Thyroid gland (tissue), 4 donors: Measurements from ENCODE around the gene MTARC2. TPM values are rescaled to one million over a fixed set of nuclear protein-coding genes. Genes with fewer than 3 reads are reported as not detected.

Experiments used
- DNase-seq, 2 donors: peaks; one replicate each; pipeline ENCODE4 v3.0.0-alpha.2; 2019
- H3K27ac ChIP-seq, 3 donors: fragments of 200-600 bp; sonication (generic); 1 replicate in 2 of 3; 2 replicates in 1 of 3; pipeline ENCODE4 v1.5.1; 2016 to 2019; ENCODE audit warnings: mild to moderate bottlenecking in 1 of 3, moderate library complexity in 1 of 3
- H3K27me3 ChIP-seq: fragments of 200-600 bp; sonication (generic); one replicate; pipeline ENCODE4 v1.5.1; 2019
- H3K36me3 ChIP-seq, 2 donors: fragments of 200-600 bp; sonication (generic); one replicate each; pipeline ENCODE4 v1.5.1; 2016 to 2019
- H3K4me1 ChIP-seq, 2 donors: fragments of 200-600 bp; sonication (generic); one replicate each; pipeline ENCODE4 v1.5.1; 2017 to 2019
- H3K4me3 ChIP-seq, 3 donors: fragments of 200-600 bp; sonication (generic); replicated peaks in 1 of 3; 1 replicate in 2 of 3; 2 replicates in 1 of 3; pipeline ENCODE4 v1.5.1; 2016; ENCODE audit warnings: mild to moderate bottlenecking in 1 of 3
- H3K9me3 ChIP-seq: fragments of 200-600 bp; sonication (generic); one replicate; pipeline ENCODE4 v1.5.1; 2017
- POLR2A ChIP-seq, 2 donors: fragments of 450-650 bp; IDR thresholded peaks; one replicate each; pipeline ENCODE4 v1.6.1; 2017; ENCODE audit warnings: antibody characterized with exemption in 2 of 2, mild to moderate bottlenecking in 2 of 2, moderate library complexity in 1 of 2
- WGBS, 2 donors: methylation state at CpG; one replicate each; pipeline ENCODE4 v1.1.5; 2017; 5-methylcytosine and 5-hydroxymethylcytosine counted together
- intact Hi-C: fragments of 100-400 bp; cut with DNase I; formaldehyde crosslinking; loops from one replicate; pipeline ENCODE4 v1.15.1; 2023
- total RNA-seq, 4 donors: library from RNA; depleted of rRNA; stranded (reverse); fragments of >200 nt; gene quantifications; one replicate each; pipeline ENCODE4 v1.2.3, GENCODE V29; 2016
- TF ChIP-seq, protein P1 (sequence below), 6 experiments: fragments of 200-600 bp in 3 of 6; fragments of 450-650 bp in 3 of 6; sonication (generic) in 3 of 6; IDR thresholded peaks; one replicate each; pipeline ENCODE4 v1.5.1; 2016 to 2019; ENCODE audit warnings: antibody characterized with exemption in 6 of 6, mild to moderate bottlenecking in 2 of 6, inconsistent platforms in 1 of 6, moderate library complexity in 1 of 6

The MTARC2 gene
- total RNA-seq, 4 donors from 2014 or later, result 69.5 to 81.3 (median 75.8) TPM

DNA sequence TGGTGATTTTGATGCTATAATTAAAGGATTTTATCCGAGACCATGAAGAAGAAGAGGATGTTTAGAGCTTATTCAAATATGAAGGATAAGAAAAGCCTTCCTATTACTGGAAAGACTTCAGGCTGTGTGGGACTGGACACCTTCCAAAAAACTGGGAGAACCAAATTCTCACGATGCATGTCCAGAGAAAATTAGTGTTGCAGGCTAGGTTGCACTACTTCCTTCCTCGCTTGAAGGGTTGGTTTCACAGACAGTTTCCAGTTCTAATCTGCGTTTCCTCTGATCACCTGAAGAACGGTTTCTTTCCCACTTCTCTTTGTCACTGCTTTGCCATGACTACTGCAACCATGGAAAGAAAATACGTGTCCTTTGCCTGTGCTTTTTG, 2.0 kb downstream of the MTARC2 start:
- peak; percentile 41 to 56 for DNase-seq
- Histone ChIP-seq H3K4me3 (peak overlapping the region in 1 of 3 donors; percentile 67), H3K9me3 (no peaks in the 10 kb centered on the region), H3K4me1 (peaks cover 20 to 35% of the 10 kb centered on the region in 2 donors), H3K27me3 (no peaks in the 10 kb centered on the region), H3K27ac (peak overlapping the region; percentile 64 to 93 (median 84)), H3K36me3 (peaks cover 4% of the 10 kb centered on the region in 2 donors)
- 23 to 24% methylated on average over 6 of the region's 6 CpGs for WGBS, 2 donors
- intact Hi-C loops, result no loop called here
- peak in 1 of 2 donors; percentile 21 for TF ChIP-seq POLR2A (IDR thresholded peaks at IDR 0.05)
- TF ChIP-seq, protein P1, sequence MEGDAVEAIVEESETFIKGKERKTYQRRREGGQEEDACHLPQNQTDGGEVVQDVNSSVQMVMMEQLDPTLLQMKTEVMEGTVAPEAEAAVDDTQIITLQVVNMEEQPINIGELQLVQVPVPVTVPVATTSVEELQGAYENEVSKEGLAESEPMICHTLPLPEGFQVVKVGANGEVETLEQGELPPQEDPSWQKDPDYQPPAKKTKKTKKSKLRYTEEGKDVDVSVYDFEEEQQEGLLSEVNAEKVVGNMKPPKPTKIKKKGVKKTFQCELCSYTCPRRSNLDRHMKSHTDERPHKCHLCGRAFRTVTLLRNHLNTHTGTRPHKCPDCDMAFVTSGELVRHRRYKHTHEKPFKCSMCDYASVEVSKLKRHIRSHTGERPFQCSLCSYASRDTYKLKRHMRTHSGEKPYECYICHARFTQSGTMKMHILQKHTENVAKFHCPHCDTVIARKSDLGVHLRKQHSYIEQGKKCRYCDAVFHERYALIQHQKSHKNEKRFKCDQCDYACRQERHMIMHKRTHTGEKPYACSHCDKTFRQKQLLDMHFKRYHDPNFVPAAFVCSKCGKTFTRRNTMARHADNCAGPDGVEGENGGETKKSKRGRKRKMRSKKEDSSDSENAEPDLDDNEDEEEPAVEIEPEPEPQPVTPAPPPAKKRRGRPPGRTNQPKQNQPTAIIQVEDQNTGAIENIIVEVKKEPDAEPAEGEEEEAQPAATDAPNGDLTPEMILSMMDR (IDR thresholded peaks at IDR 0.05), result no peak

DNA sequence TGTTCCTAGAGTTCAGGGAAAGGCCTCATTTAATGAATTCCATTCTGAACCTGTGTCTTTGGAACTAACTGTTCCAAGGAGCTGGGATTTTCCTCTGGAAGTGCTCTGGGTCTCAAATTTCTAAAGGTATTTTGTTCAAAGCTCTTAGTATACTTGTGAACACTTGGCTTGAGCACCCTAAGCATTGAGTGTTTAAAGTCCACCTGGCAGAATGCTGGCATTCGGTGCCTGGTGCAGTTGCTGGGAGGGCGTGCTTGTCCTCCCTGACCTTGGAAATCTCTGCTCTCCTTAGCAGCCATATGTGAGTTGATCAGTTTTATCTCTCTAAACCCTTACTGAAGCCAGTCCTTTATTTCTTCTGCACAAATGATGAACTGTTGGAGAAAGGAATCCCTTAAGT, 3.0 kb downstream of the MTARC2 start:
- Histone ChIP-seq H3K36me3 (peaks cover 10 to 14% of the 10 kb centered on the region in 2 donors), H3K4me3 (no peak overlapping the region), H3K27ac (peak overlapping the region; percentile 64 to 93 (median 84)), H3K4me1 (peaks cover 20 to 35% of the 10 kb centered on the region in 2 donors), H3K9me3 (no peaks in the 10 kb centered on the region), H3K27me3 (no peaks in the 10 kb centered on the region)
- TF ChIP-seq, protein P1 (IDR thresholded peaks at IDR 0.05), result no peak
- TF ChIP-seq POLR2A (IDR thresholded peaks at IDR 0.05), result peak in 1 of 2 donors; percentile 82
- peak; percentile 78 to 83 for DNase-seq
- intact Hi-C loops, result no loop called here
- 28 to 31% methylated on average over 2 of the region's 2 CpGs for WGBS, 2 donors

DNA sequence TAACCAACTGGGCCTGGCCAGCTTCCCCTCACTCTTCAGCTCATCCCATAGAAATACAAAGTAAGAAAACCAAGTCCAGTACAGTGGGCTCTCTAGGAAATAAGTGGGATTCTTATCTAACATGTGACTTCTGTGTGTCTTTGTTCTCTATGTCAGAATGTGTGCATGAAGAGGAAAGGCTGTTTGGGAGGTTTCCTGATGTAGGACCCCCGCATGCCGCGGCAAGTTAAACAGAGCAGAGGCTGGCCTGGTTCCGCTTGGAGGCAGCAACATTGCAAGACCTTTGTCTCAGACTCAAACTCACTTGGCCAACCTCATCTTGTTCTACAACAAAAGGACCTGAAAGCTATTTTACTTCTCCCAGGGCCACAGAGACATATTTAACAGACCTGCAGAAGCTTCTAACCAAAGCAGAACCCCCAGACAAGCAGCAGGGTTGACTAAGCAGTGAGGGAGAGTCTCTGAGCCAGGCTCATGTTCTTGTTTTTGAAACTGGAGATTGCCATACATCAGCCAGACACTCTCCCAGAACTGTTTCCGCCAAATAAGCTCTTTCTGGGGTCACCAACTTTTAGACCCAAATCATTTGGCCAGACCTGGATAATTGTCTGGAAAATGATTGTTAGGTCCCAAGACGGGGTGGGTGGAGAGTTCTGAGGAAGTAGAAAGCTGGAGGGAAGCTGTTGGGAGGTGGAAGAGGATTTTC, 6.2 kb downstream of the MTARC2 start:
- H3K27me3 ChIP-seq, result no peaks in the 10 kb centered on the region
- TF ChIP-seq, protein P1 (IDR thresholded peaks at IDR 0.05), result no peak
- TF ChIP-seq POLR2A (IDR thresholded peaks at IDR 0.05), result no peak
- H3K36me3 ChIP-seq, result peaks cover 21 to 29% of the 10 kb centered on the region in 2 donors
- 80 to 94% methylated on average over 6 of the region's 6 CpGs for WGBS, 2 donors
- no peak for DNase-seq
- intact Hi-C loops, result no loop called here
- H3K4me1 ChIP-seq, result peaks cover 14 to 26% of the 10 kb centered on the region in 2 donors
- H3K4me3 ChIP-seq, result no peak overlapping the region
- no peak overlapping the region for H3K27ac ChIP-seq
- H3K9me3 ChIP-seq, result no peaks in the 10 kb centered on the region

DNA sequence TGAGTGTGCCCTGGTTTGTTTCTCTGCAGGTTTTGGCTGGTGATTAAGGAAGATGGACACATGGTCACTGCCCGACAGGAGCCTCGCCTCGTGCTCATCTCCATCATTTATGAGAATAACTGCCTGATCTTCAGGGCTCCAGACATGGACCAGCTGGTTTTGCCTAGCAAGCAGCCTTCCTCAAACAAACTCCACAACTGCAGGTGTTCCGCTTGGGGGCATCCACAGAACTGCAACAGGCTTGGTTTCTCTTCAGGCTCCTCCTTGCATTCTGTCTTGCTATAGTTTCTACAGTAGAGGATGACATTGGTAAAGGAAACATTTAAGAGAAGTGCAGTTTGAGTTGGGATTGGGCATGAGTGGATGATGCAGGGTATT, 6.8 kb downstream of the MTARC2 start:
- no peaks in the 10 kb centered on the region for H3K27me3 ChIP-seq
- H3K27ac ChIP-seq, result no peak overlapping the region
- DNase-seq, result no peak
- peaks cover 21 to 29% of the 10 kb centered on the region in 2 donors for H3K36me3 ChIP-seq
- peaks cover 14 to 21% of the 10 kb centered on the region in 2 donors for H3K4me1 ChIP-seq
- no peaks in the 10 kb centered on the region for H3K9me3 ChIP-seq
- TF ChIP-seq POLR2A (IDR thresholded peaks at IDR 0.05), result no peak
- TF ChIP-seq, protein P1 (IDR thresholded peaks at IDR 0.05), result no peak
- no peak overlapping the region for H3K4me3 ChIP-seq
- intact Hi-C loops, result no loop called here
- WGBS, 2 donors, result 83 to 89% methylated on average over 4 of the region's 4 CpGs

DNA sequence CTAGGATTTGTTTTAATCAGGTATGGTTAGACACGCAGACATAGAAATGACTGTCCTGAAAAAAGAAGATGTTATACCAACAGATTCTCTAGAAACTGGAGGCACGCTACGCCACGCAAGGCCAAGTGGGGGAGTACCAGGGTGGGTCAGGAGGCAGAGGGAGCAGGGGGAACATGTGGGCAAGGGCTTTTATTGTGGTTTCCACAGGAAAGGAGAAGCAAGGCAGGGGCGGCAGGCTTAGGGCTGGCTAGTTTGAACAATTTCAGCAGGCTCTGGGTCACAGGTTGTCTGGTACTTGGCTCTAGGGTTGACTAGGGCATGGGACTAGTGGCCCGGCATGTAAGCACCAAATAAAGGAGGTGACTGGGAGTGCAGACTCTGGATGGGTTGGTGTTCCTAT, 7.2 kb downstream of the MTARC2 start:
- Histone ChIP-seq H3K27me3 (no peaks in the 10 kb centered on the region), H3K4me1 (peaks cover 13 to 21% of the 10 kb centered on the region in 2 donors), H3K4me3 (no peak overlapping the region), H3K9me3 (no peaks in the 10 kb centered on the region), H3K27ac (no peak overlapping the region), H3K36me3 (peaks cover 21 to 29% of the 10 kb centered on the region in 2 donors)
- intact Hi-C loops, result no loop called here
- no peak for TF ChIP-seq POLR2A (IDR thresholded peaks at IDR 0.05)
- TF ChIP-seq, protein P1 (IDR thresholded peaks at IDR 0.05), result no peak
- 93% methylated on average over 6 of the region's 6 CpGs for WGBS, 2 donors
- no peak for DNase-seq
